Smooth muscle cell (in vitro differentiated cells): ENCODE results near the gene CCDC136. TPM values are rescaled to one million over a fixed set of nuclear protein-coding genes. Genes with fewer than 3 reads are reported as not detected.

Experiments used
- DNase-seq: peaks from one replicate; lab custom pipeline; 2025; ENCODE audit not compliant: unreplicated experiment; lab: John Stamatoyannopoulos, UW
- H2AFZ ChIP-seq: fragments of 200-600 bp; sonication (generic); 2 replicates; pipeline ENCODE4 v1.6.0; 2016; ENCODE audit warnings: antibody characterized with exemption, low read depth, mild to moderate bottlenecking
- H3F3A ChIP-seq: fragments of 200-600 bp; sonication (generic); 2 replicates; pipeline ENCODE4 v1.6.0; 2017; ENCODE audit warnings: antibody characterized with exemption, low read depth
- H3K27ac ChIP-seq: fragments of 200-600 bp; sonication (generic); 2 replicates; pipeline ENCODE4 v1.5.1; 2016; ENCODE audit warnings: low read depth, mild to moderate bottlenecking
- H3K27me3 ChIP-seq: fragments of 200-600 bp; sonication (generic); 2 replicates; pipeline ENCODE4 v1.6.1; 2016; ENCODE audit warnings: low read depth, mild to moderate bottlenecking
- H3K36me3 ChIP-seq: fragments of 200-600 bp; sonication (generic); 2 replicates; pipeline ENCODE4 v1.5.1; 2016; ENCODE audit warnings: low read depth
- H3K4me1 ChIP-seq: fragments of 200-600 bp; sonication (generic); 2 replicates; pipeline ENCODE4 v1.5.1; 2016; ENCODE audit warnings: low read depth
- H3K4me2 ChIP-seq: fragments of 200-600 bp; sonication (generic); 2 replicates; pipeline ENCODE4 v1.6.0; 2016; ENCODE audit warnings: mild to moderate bottlenecking
- H3K4me3 ChIP-seq: fragments of 200-600 bp; sonication (generic); 2 replicates; pipeline ENCODE4 v1.5.1; 2016; ENCODE audit warnings: mild to moderate bottlenecking
- H3K79me2 ChIP-seq: fragments of 200-600 bp; sonication (generic); 2 replicates; pipeline ENCODE4 v1.6.0; 2016; ENCODE audit warnings: low read depth, mild to moderate bottlenecking
- H3K9ac ChIP-seq: fragments of 200-600 bp; sonication (generic); 2 replicates; pipeline ENCODE4 v1.6.0; 2016; ENCODE audit warnings: low read depth
- H3K9me3 ChIP-seq: fragments of 200-600 bp; sonication (generic); replicated peaks from 2 replicates; pipeline ENCODE4 v1.5.1; 2016; ENCODE audit warnings: low read depth
- H4K20me1 ChIP-seq: fragments of 200-600 bp; sonication (generic); 2 replicates; pipeline ENCODE4 v1.6.0; 2016; ENCODE audit warnings: low read depth
- WGBS: methylation state at CpG from one replicate; pipeline ENCODE4 v1.1.7; 2016; ENCODE audit warnings: low lambda C conversion rate; 5-methylcytosine and 5-hydroxymethylcytosine counted together
- polyA plus RNA-seq: library from polyadenylated mRNA; unstranded; fragments of >200 nt; fragmentation: Nextera tagmentation; extraction: Ambion mirVana; gene quantifications from 2 replicates; pipeline ENCODE4 v1.2.1, GENCODE V29; 2016
- total RNA-seq: library from RNA; depleted of rRNA; stranded (reverse); fragments of >200 nt; gene quantifications from 2 replicates; pipeline ENCODE4 v1.2.3, GENCODE V29; 2014
- TF ChIP-seq, protein P1 (sequence below): fragments of 200-600 bp; sonication (generic); IDR thresholded peaks from 2 replicates; pipeline ENCODE4 v1.5.1; 2017; ENCODE audit warnings: borderline replicate concordance, mild to moderate bottlenecking, antibody characterized with exemption; ENCODE audit not compliant: insufficient read depth, poor library complexity, severe bottlenecking

The CCDC136 gene
- total and polyA plus RNA-seq, 2 experiments from 2014 or later = 2.7 to 3.1 TPM

DNA sequence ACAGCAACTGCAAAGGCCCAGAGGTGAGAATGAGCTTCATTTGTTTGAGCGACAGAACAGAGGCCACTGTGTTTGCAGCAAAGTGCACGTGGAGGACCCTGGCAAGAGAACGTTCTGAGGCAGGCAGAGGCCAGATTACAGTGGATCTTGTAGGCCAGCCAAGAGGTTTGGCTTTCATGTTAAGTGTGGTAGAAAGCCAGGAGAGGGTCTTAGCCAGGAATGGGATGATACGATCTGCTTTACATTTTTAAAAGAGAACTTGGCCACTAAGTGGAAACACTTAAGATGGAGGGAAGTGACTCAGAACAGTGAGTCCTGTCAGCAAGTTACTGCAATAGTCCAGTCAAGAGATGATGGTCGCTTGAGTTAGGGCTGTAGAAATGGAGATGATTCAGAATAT is 4.6 kb downstream of the CCDC136 start:
- H4K20me1 ChIP-seq = no peaks in the 10 kb centered on the region
- no peaks in the 10 kb centered on the region for H3K9me3 ChIP-seq
- no peak overlapping the region for H3K4me2 ChIP-seq
- TF ChIP-seq, protein P1, sequence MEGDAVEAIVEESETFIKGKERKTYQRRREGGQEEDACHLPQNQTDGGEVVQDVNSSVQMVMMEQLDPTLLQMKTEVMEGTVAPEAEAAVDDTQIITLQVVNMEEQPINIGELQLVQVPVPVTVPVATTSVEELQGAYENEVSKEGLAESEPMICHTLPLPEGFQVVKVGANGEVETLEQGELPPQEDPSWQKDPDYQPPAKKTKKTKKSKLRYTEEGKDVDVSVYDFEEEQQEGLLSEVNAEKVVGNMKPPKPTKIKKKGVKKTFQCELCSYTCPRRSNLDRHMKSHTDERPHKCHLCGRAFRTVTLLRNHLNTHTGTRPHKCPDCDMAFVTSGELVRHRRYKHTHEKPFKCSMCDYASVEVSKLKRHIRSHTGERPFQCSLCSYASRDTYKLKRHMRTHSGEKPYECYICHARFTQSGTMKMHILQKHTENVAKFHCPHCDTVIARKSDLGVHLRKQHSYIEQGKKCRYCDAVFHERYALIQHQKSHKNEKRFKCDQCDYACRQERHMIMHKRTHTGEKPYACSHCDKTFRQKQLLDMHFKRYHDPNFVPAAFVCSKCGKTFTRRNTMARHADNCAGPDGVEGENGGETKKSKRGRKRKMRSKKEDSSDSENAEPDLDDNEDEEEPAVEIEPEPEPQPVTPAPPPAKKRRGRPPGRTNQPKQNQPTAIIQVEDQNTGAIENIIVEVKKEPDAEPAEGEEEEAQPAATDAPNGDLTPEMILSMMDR = no peak
- WGBS = 62% methylated on average over 5 of the region's 5 CpGs
- no peaks in the 10 kb centered on the region for H3K36me3 ChIP-seq
- H3K79me2 ChIP-seq = no peaks in the 10 kb centered on the region
- H3F3A ChIP-seq = no peaks in the 10 kb centered on the region
- DNase-seq = no peak
- no peaks in the 10 kb centered on the region for H3K27me3 ChIP-seq
- H2AFZ ChIP-seq = no peak overlapping the region
- H3K4me3 ChIP-seq = no peak overlapping the region
- H3K4me1 ChIP-seq = peaks cover 21% of the 10 kb centered on the region
- H3K27ac ChIP-seq = no peak overlapping the region
- H3K9ac ChIP-seq = no peak overlapping the region

- peaks cover 11% of the 10 kb centered on the region for H3K4me1 ChIP-seq
- H4K20me1 ChIP-seq = no peaks in the 10 kb centered on the region
- H3K9me3 ChIP-seq = no peaks in the 10 kb centered on the region
- WGBS = 95% methylated on average over 2 of the region's 2 CpGs
- no peak overlapping the region for H3K4me2 ChIP-seq
- no peak overlapping the region for H2AFZ ChIP-seq
- H3F3A ChIP-seq = no peaks in the 10 kb centered on the region
- H3K27me3 ChIP-seq = no peaks in the 10 kb centered on the region
- no peaks in the 10 kb centered on the region for H3K36me3 ChIP-seq
- no peak overlapping the region for H3K27ac ChIP-seq
- H3K4me3 ChIP-seq = no peak overlapping the region
- TF ChIP-seq, protein P1 = no peak
- H3K79me2 ChIP-seq = no peaks in the 10 kb centered on the region
- no peak for DNase-seq
- H3K9ac ChIP-seq = no peak overlapping the region
These were observed 7.7 kb downstream of the CCDC136 start for GRCh38 chr7:128799451-128799850.

GRCh38 chr7:128800567-128800966 is 8.8 kb downstream of the CCDC136 start:
- H3K4me1 ChIP-seq = peaks cover under 1% of the 10 kb centered on the region
- H3K27me3 ChIP-seq = no peaks in the 10 kb centered on the region
- WGBS = 99% methylated on average over 3 of the region's 3 CpGs
- no peaks in the 10 kb centered on the region for H3K9me3 ChIP-seq
- H3K4me3 ChIP-seq = no peak overlapping the region
- TF ChIP-seq, protein P1 = no peak
- no peaks in the 10 kb centered on the region for H3K36me3 ChIP-seq
- no peaks in the 10 kb centered on the region for H4K20me1 ChIP-seq
- H3K79me2 ChIP-seq = no peaks in the 10 kb centered on the region
- no peak overlapping the region for H2AFZ ChIP-seq
- H3K27ac ChIP-seq = no peak overlapping the region
- H3F3A ChIP-seq = no peaks in the 10 kb centered on the region
- no peak overlapping the region for H3K9ac ChIP-seq
- DNase-seq = no peak
- no peak overlapping the region for H3K4me2 ChIP-seq

GRCh38 chr7:128801003-128801402 is 9.2 kb downstream of the CCDC136 start:
- no peaks in the 10 kb centered on the region for H3K36me3 ChIP-seq
- no peak overlapping the region for H3K9ac ChIP-seq
- TF ChIP-seq, protein P1 = no peak
- no peak overlapping the region for H3K27ac ChIP-seq
- H3K4me3 ChIP-seq = no peak overlapping the region
- WGBS = 96% methylated on average over 9 of the region's 9 CpGs
- H3K27me3 ChIP-seq = no peaks in the 10 kb centered on the region
- H2AFZ ChIP-seq = no peak overlapping the region
- H4K20me1 ChIP-seq = no peaks in the 10 kb centered on the region
- no peak overlapping the region for H3K4me2 ChIP-seq
- no peak for DNase-seq
- H3K79me2 ChIP-seq = no peaks in the 10 kb centered on the region
- H3F3A ChIP-seq = no peaks in the 10 kb centered on the region
- H3K9me3 ChIP-seq = no peaks in the 10 kb centered on the region
- no peaks in the 10 kb centered on the region for H3K4me1 ChIP-seq
